Neural cell (in vitro differentiated cells): ENCODE measurements around the gene PAK2. TPM values are rescaled to one million over a fixed set of nuclear protein-coding genes. Genes with fewer than 3 reads are reported as not detected.

Source experiments
- H2AFZ ChIP-seq: fragments of 200-600, 300-800 bp; sonication (generic), shearing (Covaris generic); 2 replicates; pipeline ENCODE4 v1.6.0; 2014; ENCODE audit warnings: low read depth, mild to moderate bottlenecking, antibody characterized with exemption, low read length, moderate library complexity
- H3F3A ChIP-seq: fragments of 200-600 bp; shearing (Covaris generic); 2 replicates; pipeline ENCODE4 v1.6.1; 2016; ENCODE audit warnings: mild to moderate bottlenecking, moderate library complexity, mixed read lengths, antibody characterized with exemption, low read length; ENCODE audit not compliant: insufficient read depth, poor library complexity, severe bottlenecking
- H3K27ac ChIP-seq: fragments of 200-600, 300-800 bp; sonication (generic), shearing (Covaris generic); 2 replicates; pipeline ENCODE4 v1.5.1; 2014; ENCODE audit warnings: mild to moderate bottlenecking, low read length, moderate library complexity
- H3K27me3 ChIP-seq: fragments of 300-800, 200-600 bp; sonication (generic), shearing (Covaris generic); 2 replicates; pipeline ENCODE4 v1.6.0; 2014; ENCODE audit warnings: mild to moderate bottlenecking, low read depth, low read length, moderate library complexity; ENCODE audit not compliant: insufficient read depth
- H3K36me3 ChIP-seq: fragments of 300-800, 200-600 bp; sonication (generic), shearing (Covaris generic); 2 replicates; pipeline ENCODE4 v1.5.1; 2014; ENCODE audit warnings: mild to moderate bottlenecking, antibody characterized with exemption, low read length, moderate library complexity; ENCODE audit not compliant: insufficient read depth
- H3K4me2 ChIP-seq: fragments of 300-800, 200-600 bp; sonication (generic), shearing (Covaris generic); 2 replicates; pipeline ENCODE4 v1.6.0; 2014; ENCODE audit warnings: mild to moderate bottlenecking, low read length
- H3K4me3 ChIP-seq: fragments of 300-800, 200-600 bp; sonication (generic), shearing (Covaris generic); 2 replicates; pipeline ENCODE4 v1.5.1; 2014; ENCODE audit warnings: mild to moderate bottlenecking, low read length, moderate library complexity
- H3K79me2 ChIP-seq: fragments of 200-600 bp; shearing (Covaris generic); replicated peaks from 2 replicates; pipeline ENCODE4 v1.6.0; 2014; ENCODE audit warnings: mild to moderate bottlenecking, low read length, moderate library complexity; ENCODE audit not compliant: insufficient read depth
- H3K9ac ChIP-seq: fragments of 300-800, 200-600 bp; sonication (generic), shearing (Covaris generic); 2 replicates; pipeline ENCODE4 v1.6.1; 2016; ENCODE audit warnings: mild to moderate bottlenecking, low read length, mixed read lengths
- H3K9me2 ChIP-seq: fragments of 200-600 bp; shearing (Covaris generic); 2 replicates; pipeline ENCODE4 v1.6.1; 2016; ENCODE audit warnings: mild to moderate bottlenecking, low read length, mixed read lengths; ENCODE audit not compliant: insufficient read depth
- H3K9me3 ChIP-seq: fragments of 200-600, 300-800 bp; sonication (generic), shearing (Covaris generic); 2 replicates; pipeline ENCODE4 v1.6.1; 2016; ENCODE audit warnings: mild to moderate bottlenecking, mixed run types, low read length, moderate library complexity, mixed read lengths
- H4K20me1 ChIP-seq: fragments of 200-600 bp; shearing (Covaris generic); 2 replicates; pipeline ENCODE4 v1.6.1; 2016; ENCODE audit warnings: mild to moderate bottlenecking, mixed run types; ENCODE audit not compliant: insufficient read depth
- EP300 ChIP-seq: fragments of 450-650 bp; conservative IDR thresholded peaks from 2 replicates; pipeline ENCODE4 v1.6.1; 2014; ENCODE audit warnings: antibody characterized with exemption, mild to moderate bottlenecking, moderate library complexity; ENCODE audit not compliant: poor library complexity, severe bottlenecking
- EZH2 ChIP-seq: fragments of 200-600, 300-800 bp; shearing (Covaris generic), sonication (generic); IDR thresholded peaks from 2 replicates; pipeline ENCODE4 v1.6.1; 2014; ENCODE audit warnings: antibody characterized with exemption, low read length, borderline replicate concordance, mild to moderate bottlenecking; ENCODE audit not compliant: insufficient read depth, poor library complexity, severe bottlenecking
- MXI1 ChIP-seq: fragments of 450-650 bp; conservative IDR thresholded peaks from 2 replicates; pipeline ENCODE4 v1.6.1; 2014; ENCODE audit warnings: antibody characterized with exemption, mild to moderate bottlenecking; ENCODE audit not compliant: poor library complexity, severe bottlenecking
- POLR2AphosphoS5 ChIP-seq: IDR thresholded peaks from 2 replicates; pipeline ENCODE4 v1.6.1; 2012
- RAD21 ChIP-seq: fragments of 450-650 bp; conservative IDR thresholded peaks from 2 replicates; pipeline ENCODE4 v1.6.1; 2014; ENCODE audit warnings: antibody characterized with exemption, mild to moderate bottlenecking, moderate library complexity
- SMC3 ChIP-seq: fragments of 450-650 bp; conservative IDR thresholded peaks from 2 replicates; pipeline ENCODE4 v1.6.1; 2014; ENCODE audit warnings: antibody characterized with exemption, mild to moderate bottlenecking, moderate library complexity; ENCODE audit not compliant: poor library complexity
- TAF1 ChIP-seq: IDR thresholded peaks from 2 replicates; pipeline ENCODE4 v1.6.1; 2012; ENCODE audit warnings: low read depth
- polyA plus RNA-seq: library from polyadenylated mRNA; depleted of rRNA; stranded (reverse); fragments of >200 nt; gene quantifications from 2 replicates; pipeline ENCODE4 v1.2.3, GENCODE V29; 2014
- TF ChIP-seq, protein P1 (sequence below): IDR thresholded peaks from 2 replicates; pipeline ENCODE4 v1.6.1; 2012; ENCODE audit warnings: borderline replicate concordance
- TF ChIP-seq, protein P2 (sequence below): fragments of 450-650 bp; IDR thresholded peaks from 2 replicates; pipeline ENCODE4 v1.5.1; 2014; ENCODE audit warnings: antibody characterized with exemption, mild to moderate bottlenecking, moderate library complexity; ENCODE audit not compliant: poor library complexity, severe bottlenecking

Gene PAK2
- polyA plus RNA-seq, 1 donor from 2014 or later, result 40.3 TPM

DNA sequence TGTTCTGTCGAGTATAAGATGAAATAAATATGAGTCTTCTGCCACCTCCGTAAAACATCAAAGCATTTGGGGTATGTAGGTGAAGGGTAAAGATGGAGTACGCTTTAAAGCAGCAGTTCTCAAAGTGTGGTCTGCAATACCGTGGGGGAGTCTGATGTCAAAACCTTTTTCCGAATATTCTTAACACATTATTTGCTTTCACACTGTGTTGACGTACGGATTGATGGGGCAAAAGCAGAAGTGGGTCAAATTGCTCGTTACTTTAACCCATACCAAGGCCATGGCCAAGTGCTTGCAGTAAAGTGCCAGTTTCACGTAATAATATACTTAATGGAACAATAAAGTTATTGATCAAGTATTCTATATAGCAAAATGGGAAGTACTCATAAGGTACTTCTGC, 36.3 kb downstream of the PAK2 start:
- no peaks in the 10 kb centered on the region for H3K36me3 ChIP-seq
- no peak overlapping the region for H3K4me3 ChIP-seq
- no peak overlapping the region for H3K4me2 ChIP-seq
- H3F3A ChIP-seq, result no peaks in the 10 kb centered on the region
- H3K9me2 ChIP-seq, result no peaks in the 10 kb centered on the region
- H2AFZ ChIP-seq, result no peak overlapping the region
- no peak overlapping the region for H3K27ac ChIP-seq
- peaks cover 62% of the 10 kb centered on the region for H3K79me2 ChIP-seq
- no peaks in the 10 kb centered on the region for H3K27me3 ChIP-seq
- no peaks in the 10 kb centered on the region for H3K9me3 ChIP-seq
- TF ChIP-seq, protein P1, sequence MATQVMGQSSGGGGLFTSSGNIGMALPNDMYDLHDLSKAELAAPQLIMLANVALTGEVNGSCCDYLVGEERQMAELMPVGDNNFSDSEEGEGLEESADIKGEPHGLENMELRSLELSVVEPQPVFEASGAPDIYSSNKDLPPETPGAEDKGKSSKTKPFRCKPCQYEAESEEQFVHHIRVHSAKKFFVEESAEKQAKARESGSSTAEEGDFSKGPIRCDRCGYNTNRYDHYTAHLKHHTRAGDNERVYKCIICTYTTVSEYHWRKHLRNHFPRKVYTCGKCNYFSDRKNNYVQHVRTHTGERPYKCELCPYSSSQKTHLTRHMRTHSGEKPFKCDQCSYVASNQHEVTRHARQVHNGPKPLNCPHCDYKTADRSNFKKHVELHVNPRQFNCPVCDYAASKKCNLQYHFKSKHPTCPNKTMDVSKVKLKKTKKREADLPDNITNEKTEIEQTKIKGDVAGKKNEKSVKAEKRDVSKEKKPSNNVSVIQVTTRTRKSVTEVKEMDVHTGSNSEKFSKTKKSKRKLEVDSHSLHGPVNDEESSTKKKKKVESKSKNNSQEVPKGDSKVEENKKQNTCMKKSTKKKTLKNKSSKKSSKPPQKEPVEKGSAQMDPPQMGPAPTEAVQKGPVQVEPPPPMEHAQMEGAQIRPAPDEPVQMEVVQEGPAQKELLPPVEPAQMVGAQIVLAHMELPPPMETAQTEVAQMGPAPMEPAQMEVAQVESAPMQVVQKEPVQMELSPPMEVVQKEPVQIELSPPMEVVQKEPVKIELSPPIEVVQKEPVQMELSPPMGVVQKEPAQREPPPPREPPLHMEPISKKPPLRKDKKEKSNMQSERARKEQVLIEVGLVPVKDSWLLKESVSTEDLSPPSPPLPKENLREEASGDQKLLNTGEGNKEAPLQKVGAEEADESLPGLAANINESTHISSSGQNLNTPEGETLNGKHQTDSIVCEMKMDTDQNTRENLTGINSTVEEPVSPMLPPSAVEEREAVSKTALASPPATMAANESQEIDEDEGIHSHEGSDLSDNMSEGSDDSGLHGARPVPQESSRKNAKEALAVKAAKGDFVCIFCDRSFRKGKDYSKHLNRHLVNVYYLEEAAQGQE, result no peak
- TF ChIP-seq TAF1, result no peak
- no peak for TF ChIP-seq RAD21
- TF ChIP-seq, protein P2, sequence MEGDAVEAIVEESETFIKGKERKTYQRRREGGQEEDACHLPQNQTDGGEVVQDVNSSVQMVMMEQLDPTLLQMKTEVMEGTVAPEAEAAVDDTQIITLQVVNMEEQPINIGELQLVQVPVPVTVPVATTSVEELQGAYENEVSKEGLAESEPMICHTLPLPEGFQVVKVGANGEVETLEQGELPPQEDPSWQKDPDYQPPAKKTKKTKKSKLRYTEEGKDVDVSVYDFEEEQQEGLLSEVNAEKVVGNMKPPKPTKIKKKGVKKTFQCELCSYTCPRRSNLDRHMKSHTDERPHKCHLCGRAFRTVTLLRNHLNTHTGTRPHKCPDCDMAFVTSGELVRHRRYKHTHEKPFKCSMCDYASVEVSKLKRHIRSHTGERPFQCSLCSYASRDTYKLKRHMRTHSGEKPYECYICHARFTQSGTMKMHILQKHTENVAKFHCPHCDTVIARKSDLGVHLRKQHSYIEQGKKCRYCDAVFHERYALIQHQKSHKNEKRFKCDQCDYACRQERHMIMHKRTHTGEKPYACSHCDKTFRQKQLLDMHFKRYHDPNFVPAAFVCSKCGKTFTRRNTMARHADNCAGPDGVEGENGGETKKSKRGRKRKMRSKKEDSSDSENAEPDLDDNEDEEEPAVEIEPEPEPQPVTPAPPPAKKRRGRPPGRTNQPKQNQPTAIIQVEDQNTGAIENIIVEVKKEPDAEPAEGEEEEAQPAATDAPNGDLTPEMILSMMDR, result no peak
- no peak for TF ChIP-seq EZH2
- no peak for TF ChIP-seq SMC3
- no peak for TF ChIP-seq EP300
- no peak for TF ChIP-seq POLR2AphosphoS5
- no peak for TF ChIP-seq MXI1
- no peak overlapping the region for H3K9ac ChIP-seq
- H4K20me1 ChIP-seq, result no peaks in the 10 kb centered on the region

- no peak overlapping the region for H3K4me3 ChIP-seq
- H3K27ac ChIP-seq, result no peak overlapping the region
- no peaks in the 10 kb centered on the region for H4K20me1 ChIP-seq
- no peaks in the 10 kb centered on the region for H3K9me2 ChIP-seq
- H2AFZ ChIP-seq, result no peak overlapping the region
- H3K9ac ChIP-seq, result no peak overlapping the region
- no peaks in the 10 kb centered on the region for H3K9me3 ChIP-seq
- H3F3A ChIP-seq, result no peaks in the 10 kb centered on the region
- H3K4me2 ChIP-seq, result no peak overlapping the region
- TF ChIP-seq, protein P2, result no peak
- no peak for TF ChIP-seq POLR2AphosphoS5
- TF ChIP-seq, protein P1, result no peak
- TF ChIP-seq TAF1, result no peak
- no peak for TF ChIP-seq EP300
- TF ChIP-seq RAD21, result no peak
- TF ChIP-seq MXI1, result no peak
- TF ChIP-seq SMC3, result no peak
- no peak for TF ChIP-seq EZH2
- no peaks in the 10 kb centered on the region for H3K36me3 ChIP-seq
- H3K27me3 ChIP-seq, result no peaks in the 10 kb centered on the region
- H3K79me2 ChIP-seq, result peaks cover 51% of the 10 kb centered on the region
Measured at GRCh38 chr3:196777836-196778235, 38.2 kb downstream of the PAK2 start.
